Medulla oblongata (tissue), 1 donor: ENCODE results near the gene TM9SF2.

ENCODE experiments used
- DNase-seq: peaks from one replicate; pipeline ENCODE4 v3.0.0-alpha.2; 2015; ENCODE audit errors: extremely low spot score

TM9SF2 gene

DNA sequence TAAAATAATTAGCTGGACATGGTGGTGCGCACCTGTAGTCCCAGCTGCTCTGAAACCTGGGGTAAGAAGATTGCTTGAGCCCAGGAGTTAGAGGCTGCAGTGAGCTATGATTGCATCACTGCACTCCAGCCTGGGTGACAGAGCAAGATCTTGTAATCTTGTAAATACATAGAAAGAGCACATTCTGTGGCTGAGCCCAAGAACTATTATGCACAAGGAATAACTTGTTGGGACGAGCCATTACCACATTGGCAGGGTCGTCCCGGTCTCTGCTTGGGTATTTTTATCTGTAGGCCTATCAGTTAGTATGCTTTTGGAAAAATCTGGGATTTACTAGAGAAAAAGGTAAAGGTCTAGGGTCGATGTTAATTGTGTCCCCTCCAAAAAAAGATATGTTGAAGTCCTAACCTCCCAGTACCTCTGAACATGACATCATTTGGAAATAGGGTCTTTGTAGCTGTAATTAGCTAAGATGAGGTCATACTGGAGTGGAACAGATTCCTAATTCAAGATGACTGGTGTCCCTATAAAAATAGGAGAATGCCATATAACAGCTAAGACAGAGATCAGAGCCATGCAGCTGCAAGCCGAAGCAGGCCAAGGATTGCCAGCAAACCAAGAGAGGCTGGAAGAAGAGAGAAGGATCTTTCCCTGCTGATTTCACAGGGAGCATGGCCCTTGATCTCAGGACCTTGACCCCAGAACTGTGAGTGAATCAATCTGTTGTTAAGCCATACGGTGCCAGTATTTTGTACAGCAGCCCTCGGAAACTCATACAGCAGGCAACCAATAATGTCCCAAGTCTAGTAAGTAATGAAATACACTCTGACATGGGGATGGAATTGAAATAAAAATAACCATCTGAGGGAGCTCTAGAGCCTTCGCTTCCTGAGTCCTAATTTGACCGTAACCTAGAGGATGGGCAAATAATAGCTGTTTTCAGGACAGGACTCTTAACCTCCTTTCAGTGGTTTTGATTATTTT, 77.0 kb downstream of the TM9SF2 start:
- peak; percentile 48 for DNase-seq

- DNase-seq: no peak
These were observed 79.4 kb downstream of the TM9SF2 start for GRCh38 chr13:99580500-99581268.

DNA sequence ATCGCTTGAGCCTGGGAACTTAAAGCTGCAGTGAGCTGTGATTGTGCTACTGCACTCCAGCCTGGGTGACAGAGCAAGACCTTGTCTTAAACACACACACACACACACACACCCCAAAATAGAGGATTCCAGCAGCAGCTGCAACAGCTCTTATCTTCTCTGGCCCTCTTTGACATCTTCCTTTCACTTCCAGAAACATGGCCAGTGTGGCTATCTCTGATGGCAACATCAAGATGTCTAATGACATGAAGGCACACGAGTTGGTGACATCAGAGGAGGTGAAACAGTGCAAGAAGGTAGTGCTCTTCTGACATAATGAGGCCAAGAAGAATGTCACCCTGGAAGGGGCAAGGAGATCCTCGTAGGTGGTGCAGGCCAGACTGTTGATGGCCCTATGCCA, 81.2 kb downstream of the TM9SF2 start:
- no peak for DNase-seq

DNA sequence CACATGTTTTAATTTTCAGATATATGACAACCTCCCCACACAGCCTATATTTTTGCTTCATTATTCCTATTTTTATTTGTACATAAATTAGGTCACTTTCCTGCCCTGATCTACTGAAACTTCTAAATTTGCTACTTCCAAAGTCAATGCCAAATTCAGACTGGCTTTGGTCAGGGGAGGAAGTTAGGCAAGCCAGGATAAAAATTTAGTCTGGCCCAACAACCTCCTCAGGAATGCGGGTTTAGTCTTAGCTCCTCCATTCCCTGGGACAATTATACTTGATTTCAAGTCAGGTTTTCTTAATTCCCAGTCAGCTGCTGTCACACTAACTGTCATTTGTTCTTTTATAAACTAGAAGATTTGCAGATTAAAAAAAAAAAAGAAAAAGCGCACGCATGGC, 84.3 kb downstream of the TM9SF2 start:
- no peak for DNase-seq

GRCh38 chr13:99587021-99587420, 85.7 kb downstream of the TM9SF2 start:
- no peak for DNase-seq

DNA sequence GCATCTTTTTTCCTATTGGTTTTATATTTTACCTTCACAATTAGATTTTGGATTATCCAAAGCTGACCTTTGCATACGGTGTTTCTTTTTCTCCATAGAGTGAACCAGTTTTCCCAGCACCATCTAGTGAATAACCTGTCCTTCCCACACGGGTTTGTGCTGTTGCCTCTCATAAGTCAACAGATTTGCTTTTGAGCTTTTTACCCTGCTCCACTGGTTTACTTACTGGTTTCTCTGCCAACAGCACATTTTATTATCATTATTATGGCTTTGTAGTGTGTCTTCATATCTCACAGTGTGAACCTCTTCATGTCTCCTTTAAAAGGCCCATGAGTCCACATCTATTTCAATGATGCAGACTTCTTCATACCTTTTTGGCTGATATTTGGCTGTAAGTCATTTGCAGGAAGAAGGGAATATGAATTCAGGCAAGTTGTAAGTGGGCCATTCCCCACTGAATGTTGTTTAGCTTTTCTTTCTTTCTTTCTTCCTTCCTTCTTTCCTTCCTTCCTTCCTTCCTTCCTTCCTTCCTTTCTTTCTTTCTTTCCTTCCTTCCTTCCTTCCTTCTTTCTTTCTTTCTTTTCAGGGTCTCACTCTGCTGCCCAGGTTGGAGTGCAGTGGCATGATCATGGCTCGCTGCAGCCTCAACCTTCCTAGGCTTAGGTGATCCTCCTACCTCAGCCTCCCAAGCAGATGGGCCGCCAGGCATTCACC, 86.8 kb downstream of the TM9SF2 start:
- DNase-seq: no peak

DNA sequence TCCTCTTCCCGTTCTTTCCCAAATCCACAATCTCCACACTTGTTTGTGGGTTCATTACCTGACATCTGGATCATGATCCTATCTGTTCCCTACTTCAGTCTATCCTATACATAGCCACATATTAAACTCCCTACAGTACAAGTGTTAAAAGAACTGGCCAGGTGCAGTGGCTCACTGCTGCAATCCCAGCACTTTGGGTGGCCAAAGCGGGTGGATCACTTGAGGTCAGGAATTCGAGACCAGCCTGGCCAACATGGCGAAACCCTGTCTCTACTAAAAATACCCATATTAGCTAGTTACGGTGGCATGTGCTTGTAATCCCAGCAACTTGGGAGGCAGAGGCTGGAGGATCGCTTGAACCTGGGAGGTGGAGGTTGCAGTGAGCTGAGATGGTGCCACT, 88.3 kb downstream of the TM9SF2 start:
- DNase-seq: no peak

GRCh38 chr13:99590519-99591011, 89.3 kb downstream of the TM9SF2 start:
- DNase-seq: peak; percentile 35

DNA sequence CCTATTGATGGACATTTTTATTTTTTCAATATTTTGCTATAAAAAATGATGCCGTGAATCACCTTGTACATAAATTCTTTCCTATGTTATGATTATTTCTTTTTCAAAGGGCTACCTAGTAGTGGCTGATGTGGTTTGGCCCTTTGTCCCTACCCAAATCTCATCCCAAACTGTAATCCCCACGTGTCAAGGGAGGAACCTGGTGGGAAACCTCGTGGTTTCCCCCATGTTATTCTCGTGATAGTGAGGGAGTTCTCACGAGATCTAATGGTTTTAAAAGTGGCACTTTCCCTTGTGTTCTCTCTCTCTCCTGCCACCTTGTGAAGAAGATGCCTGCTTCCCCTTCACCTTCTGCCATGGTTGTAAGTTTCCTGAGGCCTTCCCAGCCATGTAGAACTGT, 94.9 kb downstream of the TM9SF2 start:
- DNase-seq: no peak

- no peak for DNase-seq
These were observed 99.0 kb downstream of the TM9SF2 start for GRCh38 chr13:99600318-99600717.

- no peak for DNase-seq
These were observed 100.3 kb downstream of the TM9SF2 start for GRCh38 chr13:99601535-99601934.

DNA sequence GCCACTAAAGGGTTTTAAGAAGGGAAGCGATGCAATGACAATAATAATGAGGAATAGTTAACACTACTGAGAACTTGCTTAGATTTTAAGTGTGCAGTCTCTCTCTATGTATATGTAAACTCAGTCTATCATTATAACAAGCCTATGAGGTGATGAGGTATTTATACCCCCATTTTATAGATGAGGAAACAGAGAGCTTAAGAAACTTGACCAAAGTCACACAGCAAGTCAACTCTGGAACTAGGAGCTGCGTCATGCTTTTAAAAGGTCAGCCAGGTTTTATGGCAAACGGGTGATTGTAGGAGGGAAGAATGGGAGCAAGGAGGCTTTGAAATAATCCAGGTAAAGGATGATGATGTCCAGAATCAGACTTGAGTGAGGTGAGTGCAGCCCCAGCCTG, 103.4 kb downstream of the TM9SF2 start:
- DNase-seq: no peak

DNA sequence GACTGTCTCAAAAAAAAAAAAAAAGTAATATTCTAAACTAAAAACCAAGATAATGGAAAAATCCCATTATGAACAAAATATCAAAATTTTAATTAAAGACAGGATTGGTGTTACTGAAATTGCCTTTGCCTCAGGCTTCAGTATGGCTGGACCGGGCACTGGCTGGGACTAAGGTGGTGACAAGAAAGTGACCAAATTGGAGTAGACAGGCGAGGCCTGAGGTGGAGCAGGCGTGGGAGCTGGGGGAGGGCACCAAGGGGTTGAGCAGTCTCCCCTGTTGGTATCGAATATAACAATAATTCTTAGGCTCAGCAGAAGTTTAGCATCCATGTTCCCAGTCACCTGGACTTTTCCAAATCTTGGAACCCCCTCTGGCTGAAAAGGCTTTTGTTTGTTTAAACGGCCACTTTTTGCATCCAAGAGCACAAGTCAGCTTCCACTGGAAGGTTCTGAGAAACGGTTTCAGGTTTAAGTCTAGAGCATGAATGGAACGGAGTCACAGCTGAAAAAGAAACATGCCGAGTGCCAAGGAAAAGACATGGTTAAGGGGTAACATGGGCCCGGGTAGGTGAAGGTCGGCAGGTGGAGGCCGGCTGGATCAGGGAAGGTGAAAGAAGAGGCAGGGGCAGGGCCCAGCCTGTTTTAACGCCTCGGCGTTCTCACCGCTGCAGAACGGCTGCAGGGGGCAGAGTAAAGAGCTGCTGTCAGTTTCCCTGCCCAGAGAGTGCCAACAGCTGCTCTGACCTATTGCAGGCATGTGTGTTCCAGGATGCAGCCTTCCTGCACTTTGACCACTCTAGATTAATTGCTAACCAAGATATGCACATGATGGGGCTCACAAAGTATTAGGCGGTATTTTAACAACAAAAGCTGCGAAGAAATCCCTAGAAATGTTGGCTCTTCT, 104.4 kb downstream of the TM9SF2 start:
- peak; percentile 65 for DNase-seq

DNA sequence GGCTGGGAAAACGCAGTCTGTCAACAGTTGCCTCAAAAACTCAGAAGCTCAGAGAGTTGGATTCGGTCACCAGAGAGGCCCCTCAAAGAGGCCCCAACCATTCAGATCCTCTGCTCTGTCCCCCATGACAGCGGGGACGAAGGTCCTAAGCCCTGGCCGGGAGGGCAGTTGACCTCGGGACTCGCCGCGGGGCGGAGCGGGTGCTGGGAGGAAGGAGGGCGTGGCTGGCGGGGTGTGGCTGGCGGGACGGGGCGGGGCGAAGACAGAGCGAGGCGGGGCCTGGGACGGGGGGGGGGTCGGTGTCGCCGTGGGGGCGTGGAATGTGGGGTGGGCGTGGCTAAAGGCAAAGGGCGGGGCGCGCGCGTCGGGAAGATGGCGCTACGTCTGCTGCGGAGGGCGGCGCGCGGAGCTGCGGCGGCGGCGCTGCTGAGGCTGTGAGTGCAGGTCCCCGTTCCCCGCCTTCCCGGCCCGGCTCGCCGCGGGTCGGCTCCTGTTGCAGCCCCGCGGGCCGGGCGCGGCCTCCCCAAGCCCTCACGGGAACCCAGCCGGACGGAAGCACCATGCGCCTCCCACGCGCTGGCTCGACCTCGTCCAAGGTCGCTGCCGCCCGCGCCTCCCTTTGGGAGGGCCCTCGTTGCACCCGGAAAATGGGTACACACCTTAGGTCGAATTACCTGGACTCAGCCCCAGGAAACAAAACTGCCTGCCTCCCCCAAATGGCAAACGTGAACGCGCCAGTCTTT, 105.2 kb downstream of the TM9SF2 start, which contains the start of gene CLYBL:
CLYBL (plus strand) TSS at position 367 of the 743 bp plus-strand sequence.
- peak; percentile 92 for DNase-seq

DNA sequence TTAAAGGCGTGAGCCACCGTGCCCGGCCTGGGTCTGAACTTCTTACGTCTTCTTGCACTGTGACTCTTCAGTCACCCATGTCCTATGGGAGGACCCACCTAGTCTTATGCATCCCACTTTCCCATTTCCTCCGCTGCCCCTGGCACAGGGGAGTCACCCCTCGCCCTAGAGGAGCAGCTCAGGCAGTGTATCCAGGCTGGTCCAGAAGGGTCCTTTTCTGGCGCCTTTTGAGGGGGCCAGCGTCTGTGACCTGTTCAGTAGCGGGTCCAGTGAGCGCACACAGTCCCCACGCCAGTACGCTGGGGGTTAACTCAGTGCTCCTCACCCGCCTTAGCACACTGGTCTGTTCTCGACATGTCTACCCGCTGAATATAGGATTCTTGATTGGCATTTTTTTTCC, 107.1 kb downstream of the TM9SF2 start:
- DNase-seq: no peak

DNA sequence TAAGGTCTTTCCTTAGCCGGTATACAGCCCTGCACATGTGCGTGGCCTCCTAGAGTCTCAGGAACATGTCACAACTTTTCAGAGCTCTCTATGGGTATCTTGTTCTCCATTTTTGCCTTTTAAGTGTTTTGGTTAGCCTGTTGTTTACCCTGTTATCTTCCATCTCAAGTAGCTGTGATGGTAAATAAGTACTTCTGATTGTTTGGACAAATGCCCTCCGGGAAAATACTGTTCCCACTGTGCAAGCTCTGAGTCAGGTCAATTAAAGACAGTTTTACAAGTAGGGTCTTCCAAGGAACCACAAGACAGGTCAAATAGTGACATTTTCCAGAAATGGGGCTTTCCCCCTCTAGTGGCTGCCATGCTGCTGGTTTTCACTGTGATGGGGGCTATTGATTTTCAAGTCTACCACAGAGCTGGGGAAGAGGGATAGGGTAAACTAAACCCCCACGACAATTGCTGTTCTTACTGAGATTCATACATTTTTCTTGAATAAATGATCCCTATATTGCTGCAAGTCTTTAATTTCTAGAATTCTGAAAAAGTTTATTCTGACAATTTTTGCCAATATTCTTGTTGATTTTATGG, 109.5 kb downstream of the TM9SF2 start:
- no peak for DNase-seq
